LHCN-M2 (cell line): ENCODE data around the gene ATXN7. TPM values are rescaled to one million over a fixed set of nuclear protein-coding genes. Genes with fewer than 3 reads are reported as not detected.

Experiments
- DNase-seq: peaks from one replicate; pipeline ENCODE4 v3.0.0-alpha.2; 2012; ENCODE audit warnings: low read depth
- polyA plus RNA-seq: library from polyadenylated mRNA; unstranded; fragments of >200 nt; gene quantifications from one replicate; pipeline ENCODE4 v1.2.1, GENCODE V29; 2012; ENCODE audit warnings: missing spikeins
- total RNA-seq: library from RNA; depleted of rRNA; stranded (reverse); fragments of >200 nt; gene quantifications from 2 replicates; pipeline ENCODE4 v1.2.3, GENCODE V29; 2014; rRNA removed

Gene ATXN7
- 7.8 and 10.4 TPM in 2 replicates for total RNA-seq
- polyA plus RNA-seq = 3.7 TPM

GRCh38 chr3:63863150-63864007 lies at the start of gene ATXN7, which contains the start of gene THOC7:
ATXN7 (plus strand) TSS chr3:63863867; CDS start chr3:63912599, 48,732 bp downstream.
THOC7 (minus strand) TSS chr3:63863805; CDS start chr3:63863790, 15 bp downstream.
- DNase-seq = peak; percentile 55

- DNase-seq = no peak
Measured at GRCh38 chr3:63814237-63814636, 49.4 kb upstream of the ATXN7 start.

GRCh38 chr3:63817225-63817624 lies 46.4 kb upstream of the ATXN7 start:
- DNase-seq = no peak

GRCh38 chr3:63818282-63819150 lies 45.2 kb upstream of the ATXN7 start:
- peak; percentile 44 for DNase-seq

GRCh38 chr3:63819151-63819398 lies 44.6 kb upstream of the ATXN7 start, which contains the start of gene C3orf49:
C3orf49 (plus strand) TSS chr3:63819299; CDS start chr3:63819472, 173 bp downstream.
- no peak for DNase-seq

- DNase-seq = peak; percentile 68
Measured at GRCh38 chr3:63824309-63824708, 39.4 kb upstream of the ATXN7 start.

GRCh38 chr3:63830526-63830925 lies 33.1 kb upstream of the ATXN7 start:
- DNase-seq = no peak

- no peak for DNase-seq
Measured at GRCh38 chr3:63832395-63832794, 31.3 kb upstream of the ATXN7 start.

GRCh38 chr3:63841704-63842103 lies 22.0 kb upstream of the ATXN7 start:
- DNase-seq = no peak

- no peak for DNase-seq
Measured at GRCh38 chr3:63842127-63842526, 21.5 kb upstream of the ATXN7 start.

- DNase-seq = no peak
Measured at GRCh38 chr3:63845215-63845614, 18.5 kb upstream of the ATXN7 start.

- DNase-seq = no peak
Measured at GRCh38 chr3:63847718-63848450, 15.8 kb upstream of the ATXN7 start.

- no peak for DNase-seq
Measured at GRCh38 chr3:63849175-63849574, 14.5 kb upstream of the ATXN7 start.

GRCh38 chr3:63851287-63851686 lies 12.4 kb upstream of the ATXN7 start:
- DNase-seq = no peak

GRCh38 chr3:63853106-63853505 lies 10.6 kb upstream of the ATXN7 start:
- no peak for DNase-seq

- DNase-seq = no peak
Measured at GRCh38 chr3:63855333-63855940, 8.2 kb upstream of the ATXN7 start.

GRCh38 chr3:63857311-63857710 lies 6.4 kb upstream of the ATXN7 start:
- DNase-seq = peak; percentile 54

- DNase-seq = no peak
Measured at GRCh38 chr3:63860776-63861175, 2.9 kb upstream of the ATXN7 start.

GRCh38 chr3:63861306-63861705 lies 2.4 kb upstream of the ATXN7 start:
- DNase-seq = no peak

- no peak for DNase-seq
Measured at GRCh38 chr3:63862804-63863149, 890 bp upstream of the ATXN7 start.
